ENCODE measurements around the gene TMEM273. TPM values are rescaled to one million over a fixed set of nuclear protein-coding genes. Genes with fewer than 3 reads are reported as not detected.

The TMEM273 gene
- total RNA-seq, 1 experiment from 2014 or later, result not detected

DNA sequence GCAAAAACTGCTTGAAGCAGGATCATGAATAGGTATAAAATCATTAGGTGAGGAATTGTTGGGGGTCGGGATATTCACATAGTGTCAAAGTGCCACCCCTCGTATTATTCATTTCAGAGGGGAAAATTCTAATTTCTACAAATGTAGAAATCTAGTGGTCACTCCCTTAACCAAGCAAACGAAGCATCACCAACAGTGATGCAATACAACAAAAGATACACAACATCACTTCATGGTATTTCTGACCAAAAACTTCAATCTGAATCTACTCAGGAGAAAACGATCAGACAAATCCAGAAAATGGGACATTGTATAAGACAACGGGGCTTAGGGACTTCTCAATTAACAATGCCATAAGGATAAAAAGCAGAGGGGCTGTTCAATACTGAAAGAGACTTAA lies 28.1 kb downstream of the TMEM273 start:
- Histone ChIP-seq H4K20me1 (ENCODE audit: insufficient read depth) (no peaks in the 10 kb centered on the region; the same call in 1 of the 2 replicates), H3K36me3 (ENCODE audit: control insufficient read depth in 1 of 2, insufficient read depth in 2 of 2, low read length in 2 of 2) (no peaks in the 10 kb centered on the region), H3K9ac (ENCODE audit: low read length) (no peak overlapping the region), H3K9me2 (ENCODE audit: insufficient read depth) (no peaks in the 10 kb centered on the region), H3K4me3 (replicated peaks in 1 of 2; ENCODE audit: low read depth in 1 of 2, low read length in 2 of 2) (no peak overlapping the region), H3K9me3 (ENCODE audit: control insufficient read depth in 1 of 2, insufficient read depth in 1 of 2, low read depth in 1 of 2, low read length in 2 of 2) (no peaks in the 10 kb centered on the region), H3K79me2 (ENCODE audit: insufficient read depth, low read length) (no peaks in the 10 kb centered on the region), H3K4me1 (ENCODE audit: control insufficient read depth in 1 of 2, insufficient read depth in 2 of 2, low read length in 2 of 2) (peaks cover 2 to 4% of the 10 kb centered on the region in 2 experiments; a peak in 1 of 4 replicates), H2AFZ (ENCODE audit: low read depth, low read length, poor library complexity, severe bottlenecking) (no peak overlapping the region), H3K4me2 (ENCODE audit: low read length) (no peak overlapping the region), H3K27me3 (ENCODE audit: insufficient read depth, low read length) (peaks cover 63% of the 10 kb centered on the region), H3K27ac (ENCODE audit: low read depth, low read length) (no peak overlapping the region)
- intact Hi-C loops (cut with micrococcal nuclease), result loop anchor here (5.0 kb wide), 1 partner anchor 498 kb away; no protein-coding TSS in a partner anchor
- ChIA-PET POLR2A (no interaction called here), CTCF (no interaction called here), RAD21 (ENCODE audit: low non-redundant PET in 1 of 2, low total read pairs in 2 of 2, uncharacterized antibody in 2 of 2, unreplicated experiment in 2 of 2) (no interaction called here)
- no peak for DNase-seq (ENCODE audit: low read depth, low spot score)
- no peak for TF ChIP-seq FOSL1 (IDR thresholded peaks at IDR 0.05; ENCODE audit: low read depth)
- no peak for TF ChIP-seq REST (IDR thresholded peaks at IDR 0.05; ENCODE audit: low read depth)
- BruUV-seq (replicated peaks), result no TSS peak
- ATAC-seq, result no peak

DNA sequence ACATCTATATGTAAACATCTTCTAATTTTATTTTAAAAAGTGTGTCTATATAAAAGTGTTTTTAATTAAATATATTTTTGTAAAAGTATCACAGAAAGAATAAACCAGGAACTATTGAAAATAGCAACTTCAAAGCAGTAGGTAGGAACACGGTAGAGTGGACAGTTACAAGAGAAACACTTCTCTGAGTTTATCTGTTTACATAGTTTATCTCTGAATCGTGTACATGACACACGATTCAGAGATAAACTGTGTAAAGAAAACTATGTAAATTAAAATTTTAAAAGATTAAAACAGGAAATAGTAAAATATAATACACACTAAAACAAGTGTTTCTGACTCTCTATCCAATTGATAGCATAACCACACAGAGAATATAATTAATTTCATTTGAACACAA lies 29.3 kb downstream of the TMEM273 start:
- TF ChIP-seq CEBPB (IDR thresholded peaks at IDR 0.05; ENCODE audit: low read depth) (no peak), SP1 (IDR thresholded peaks at IDR 0.05; ENCODE audit: low read depth) (no peak), TCF7L2 (IDR thresholded peaks at IDR 0.05; ENCODE audit: borderline replicate concordance, extremely low read depth, insufficient read depth, insufficient read length) (no peak), ELF1 (IDR thresholded peaks at IDR 0.05; ENCODE audit: borderline replicate concordance, low read depth) (no peak), EZH2 (IDR thresholded peaks at IDR 0.05) (no peak), EGR1 (IDR thresholded peaks at IDR 0.05; ENCODE audit: low read depth) (no peak), FOSL1 (IDR thresholded peaks at IDR 0.05; ENCODE audit: low read depth) (no peak), POLR2AphosphoS5 (IDR thresholded peaks at IDR 0.05; ENCODE audit: low read depth, low read length) (no peak), YY1 (IDR thresholded peaks at IDR 0.05; ENCODE audit: extremely low read depth, insufficient replicate concordance, low read depth, low read length) (no peak), ZBTB33 (IDR thresholded peaks at IDR 0.05; ENCODE audit: extremely low read depth, insufficient replicate concordance, low read length) (no peak), JUND (IDR thresholded peaks at IDR 0.05) (no peak), POLR2A (IDR thresholded peaks at IDR 0.05; ENCODE audit: borderline replicate concordance, extremely low read depth, insufficient read depth, insufficient read length) (no peak)
- TF ChIP-seq, protein P1, sequence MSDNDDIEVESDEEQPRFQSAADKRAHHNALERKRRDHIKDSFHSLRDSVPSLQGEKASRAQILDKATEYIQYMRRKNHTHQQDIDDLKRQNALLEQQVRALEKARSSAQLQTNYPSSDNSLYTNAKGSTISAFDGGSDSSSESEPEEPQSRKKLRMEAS (IDR thresholded peaks at IDR 0.05), result no peak
- POLR2A ChIA-PET, result no interaction called here
- Histone ChIP-seq H3K9ac (ENCODE audit: low read length) (no peak overlapping the region), H3K79me2 (ENCODE audit: insufficient read depth, low read length) (no peaks in the 10 kb centered on the region), H3K27ac (ENCODE audit: low read depth, low read length) (no peak overlapping the region), H3K4me3 (replicated peaks in 1 of 2; ENCODE audit: low read depth in 1 of 2, low read length in 2 of 2) (no peak overlapping the region), H4K20me1 (ENCODE audit: insufficient read depth) (no peaks in the 10 kb centered on the region; the same call in 1 of the 2 replicates), H3K36me3 (ENCODE audit: control insufficient read depth in 1 of 2, insufficient read depth in 2 of 2, low read length in 2 of 2) (no peaks in the 10 kb centered on the region), H2AFZ (ENCODE audit: low read depth, low read length, poor library complexity, severe bottlenecking) (no peak overlapping the region), H3K9me2 (ENCODE audit: insufficient read depth) (no peaks in the 10 kb centered on the region), H3K27me3 (ENCODE audit: insufficient read depth, low read length) (peaks cover 70% of the 10 kb centered on the region), H3K9me3 (ENCODE audit: control insufficient read depth in 1 of 2, insufficient read depth in 1 of 2, low read depth in 1 of 2, low read length in 2 of 2) (no peaks in the 10 kb centered on the region), H3K4me2 (ENCODE audit: low read length) (no peak overlapping the region), H3K4me1 (ENCODE audit: control insufficient read depth in 1 of 2, insufficient read depth in 2 of 2, low read length in 2 of 2) (no peaks in the 10 kb centered on the region)
- BruUV-seq (replicated peaks), result no TSS peak
- intact Hi-C loops (cut with micrococcal nuclease), result no loop called here
- DNase-seq (ENCODE audit: low read depth, low spot score) (no peak), ATAC-seq (no peak)
- CTCF ChIA-PET, result no interaction called here
- RAD21 ChIA-PET (ENCODE audit: low non-redundant PET in 1 of 2, low total read pairs in 2 of 2, uncharacterized antibody in 2 of 2, unreplicated experiment in 2 of 2), result no interaction called here
